ENCODE data around the gene PNKD. TPM values are rescaled to one million over a fixed set of nuclear protein-coding genes. Genes with fewer than 3 reads are reported as not detected.

Gene PNKD
- total and polyA plus RNA-seq, 10 of the 15 experiments (the other 5 are each of a cell fraction or from before 2014, with no cell fraction given) = 27.2 to 106 (median 61.3) TPM

DNA sequence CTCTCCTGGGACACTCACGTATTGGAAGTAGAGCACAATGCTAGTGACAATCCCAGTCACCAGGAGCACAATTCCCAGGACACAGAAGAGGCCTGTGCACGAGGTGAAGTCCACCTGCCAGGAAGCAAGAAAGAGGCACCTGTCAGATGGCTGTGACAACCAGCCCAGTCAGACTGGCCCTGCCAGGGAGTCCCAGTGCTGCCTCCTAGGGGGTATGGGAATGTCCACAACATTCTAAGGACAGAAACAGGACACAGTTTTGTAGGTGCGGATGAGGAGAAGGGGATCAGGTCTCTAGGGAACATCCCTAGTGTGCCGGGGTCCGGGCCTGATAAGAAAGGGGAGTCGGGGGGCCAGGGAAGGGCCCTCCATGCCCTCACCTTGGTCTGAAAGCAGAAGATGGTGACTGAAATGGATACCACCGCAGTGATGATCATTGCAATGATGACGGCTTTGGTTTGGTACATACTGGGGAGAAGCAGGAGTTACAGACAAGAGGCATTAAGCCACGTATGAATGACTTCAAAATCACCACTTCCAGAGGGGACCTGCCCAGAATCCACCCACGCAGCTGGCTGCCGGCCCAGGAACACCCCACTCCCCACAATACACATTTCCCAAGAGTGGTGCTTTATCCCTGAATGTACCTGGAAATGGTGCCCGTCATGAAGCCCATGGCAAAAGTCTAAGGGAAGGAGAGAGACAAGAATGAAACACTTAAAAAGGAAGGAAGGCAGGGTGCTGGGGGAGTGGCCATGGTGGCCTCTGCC is 6.9 kb downstream of the PNKD start:
- Histone ChIP-seq H3K36me3 (ENCODE audit: control insufficient read depth in 2 of 2, insufficient read depth in 2 of 2, low read length in 1 of 2) (peaks cover 28 to 30% of the 10 kb centered on the region in 2 experiments), H4K20me1 (ENCODE audit: control insufficient read depth, insufficient read depth) (no peaks in the 10 kb centered on the region), H3K9ac (ENCODE audit: control insufficient read depth, insufficient read depth, low read length) (no peak overlapping the region), H3K27me3 (replicated peaks in 1 of 2; ENCODE audit: control insufficient read depth in 2 of 2, insufficient read depth in 2 of 2, low read length in 1 of 2) (no peaks in the 10 kb centered on the region), H3K4me1 (ENCODE audit: control insufficient read depth, insufficient read depth, low read length) (peaks cover 4% of the 10 kb centered on the region; the same call in 1 of the 2 replicates), H3K27ac (ENCODE audit: control insufficient read depth, insufficient read depth) (no peak overlapping the region), H3K9me3 (replicated peaks; ENCODE audit: control insufficient read depth, insufficient read depth, low read length) (no peaks in the 10 kb centered on the region), H2AFZ (ENCODE audit: control insufficient read depth, low read depth, low read length) (no peak overlapping the region), H3K4me2 (ENCODE audit: control insufficient read depth, insufficient read depth) (no peak overlapping the region), H3K4me3 (no peak overlapping the region), H3K79me2 (ENCODE audit: control insufficient read depth, insufficient read depth, low read length) (no peaks in the 10 kb centered on the region; the same call in 1 of the 2 replicates)
- DNase-seq (ENCODE audit: low read depth, low spot score) (no peak), FAIRE-seq (no peak), ATAC-seq (no peak)
- CTCF ChIA-PET = interaction anchor here (1.0 kb wide), 1 partner anchor 11 kb away, joined by 4 read pairs; no protein-coding TSS in a partner anchor
- no TSS peak for BruUV-seq (replicated peaks)
- RAD21 ChIA-PET (ENCODE audit: unreplicated experiment) = interaction anchor here (1.4 to 7.3 kb wide), 2 partner anchors 8 to 18 kb away, joined by 3 to 141 read pairs; no protein-coding TSS in a partner anchor
- intact Hi-C loops (cut with micrococcal nuclease; ENCODE audit: unreplicated experiment) (no loop called here), in situ Hi-C loops (cut with MboI) (loop anchor here (25.0 kb wide), 1 partner anchor 110 kb away; the partner anchor contains the start of genes CTDSP1 and SLC11A1)
- 82% methylated on average over 11 of the region's 12 CpGs for WGBS (ENCODE audit: insufficient coverage, insufficient replicate concordance, low lambda C conversion rate, missing lambda C conversion rate)
- SMC1A ChIA-PET (ENCODE audit: uncharacterized antibody, unreplicated experiment) = interaction anchor here (0.5 to 7.6 kb wide), 2 partner anchors 11 to 99 kb away, joined by 3 to 194 read pairs; partner anchors contain the start of gene TMBIM1
- POLR2A ChIA-PET = no interaction called here
- TF ChIP-seq ZBED1 (IDR thresholded peaks at IDR 0.05; ENCODE audit: borderline replicate concordance) (no peak), MTA2 (IDR thresholded peaks at IDR 0.05; ENCODE audit: low read depth) (no peak), HDAC2 (IDR thresholded peaks at IDR 0.05) (no peak), IKZF2 (IDR thresholded peaks at IDR 0.05) (no peak), POLR2AphosphoS5 (IDR thresholded peaks at IDR 0.05; ENCODE audit: low read length) (no peak), EP300 (IDR thresholded peaks at IDR 0.05; ENCODE audit: borderline replicate concordance in 1 of 2, control insufficient read depth in 1 of 2, low read depth in 2 of 2, low read length in 2 of 2) (no peak), RCOR1 (conservative IDR thresholded peaks at IDR 0.05; ENCODE audit: low read depth, low read length) (no peak), LARP7 (IDR thresholded peaks at IDR 0.05) (no peak), NR2C2 (IDR thresholded peaks at IDR 0.05; ENCODE audit: borderline replicate concordance, control insufficient read depth, insufficient read length, low read depth) (no peak), SIN3A (IDR thresholded peaks at IDR 0.05; ENCODE audit: low read depth, low read length) (no peak), PRDM15 (CRISPR knock-in tag; IDR thresholded peaks at IDR 0.05) (no peak), CHD4 (IDR thresholded peaks at IDR 0.05) (no peak), RBBP5 (conservative IDR thresholded peaks at IDR 0.05) (no peak), SIX5 (IDR thresholded peaks at IDR 0.05; ENCODE audit: low read depth, low read length, severe bottlenecking) (no peak)
- TF ChIP-seq, protein P1, sequence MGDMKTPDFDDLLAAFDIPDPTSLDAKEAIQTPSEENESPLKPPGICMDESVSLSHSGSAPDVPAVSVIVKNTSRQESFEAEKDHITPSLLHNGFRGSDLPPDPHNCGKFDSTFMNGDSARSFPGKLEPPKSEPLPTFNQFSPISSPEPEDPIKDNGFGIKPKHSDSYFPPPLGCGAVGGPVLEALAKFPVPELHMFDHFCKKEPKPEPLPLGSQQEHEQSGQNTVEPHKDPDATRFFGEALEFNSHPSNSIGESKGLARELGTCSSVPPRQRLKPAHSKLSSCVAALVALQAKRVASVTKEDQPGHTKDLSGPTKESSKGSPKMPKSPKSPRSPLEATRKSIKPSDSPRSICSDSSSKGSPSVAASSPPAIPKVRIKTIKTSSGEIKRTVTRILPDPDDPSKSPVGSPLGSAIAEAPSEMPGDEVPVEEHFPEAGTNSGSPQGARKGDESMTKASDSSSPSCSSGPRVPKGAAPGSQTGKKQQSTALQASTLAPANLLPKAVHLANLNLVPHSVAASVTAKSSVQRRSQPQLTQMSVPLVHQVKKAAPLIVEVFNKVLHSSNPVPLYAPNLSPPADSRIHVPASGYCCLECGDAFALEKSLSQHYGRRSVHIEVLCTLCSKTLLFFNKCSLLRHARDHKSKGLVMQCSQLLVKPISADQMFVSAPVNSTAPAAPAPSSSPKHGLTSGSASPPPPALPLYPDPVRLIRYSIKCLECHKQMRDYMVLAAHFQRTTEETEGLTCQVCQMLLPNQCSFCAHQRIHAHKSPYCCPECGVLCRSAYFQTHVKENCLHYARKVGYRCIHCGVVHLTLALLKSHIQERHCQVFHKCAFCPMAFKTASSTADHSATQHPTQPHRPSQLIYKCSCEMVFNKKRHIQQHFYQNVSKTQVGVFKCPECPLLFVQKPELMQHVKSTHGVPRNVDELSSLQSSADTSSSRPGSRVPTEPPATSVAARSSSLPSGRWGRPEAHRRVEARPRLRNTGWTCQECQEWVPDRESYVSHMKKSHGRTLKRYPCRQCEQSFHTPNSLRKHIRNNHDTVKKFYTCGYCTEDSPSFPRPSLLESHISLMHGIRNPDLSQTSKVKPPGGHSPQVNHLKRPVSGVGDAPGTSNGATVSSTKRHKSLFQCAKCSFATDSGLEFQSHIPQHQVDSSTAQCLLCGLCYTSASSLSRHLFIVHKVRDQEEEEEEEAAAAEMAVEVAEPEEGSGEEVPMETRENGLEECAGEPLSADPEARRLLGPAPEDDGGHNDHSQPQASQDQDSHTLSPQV (IDR thresholded peaks at IDR 0.05) = no peak
